Measurements from ENCODE around the gene SCN5A. TPM values are rescaled to one million over a fixed set of nuclear protein-coding genes. Genes with fewer than 3 reads are reported as not detected.

Gene SCN5A
- total RNA-seq (2014; rRNA removed; shearing (Covaris generic)) (0.13 TPM in 1 of 2 replicates, not detected in the other), polyA plus RNA-seq (2016; fragmentation: Nextera tagmentation; extraction: Ambion mirVana) (not detected in 2 replicates)

GRCh38 chr3:38649500-38650247, at the start of gene SCN5A:
Gene SCN5A, minus strand, starts transcription at chr3:38649687. Its CDS starts 16,380 bp downstream, at chr3:38633307.
- Histone ChIP-seq H3K4me2 (ENCODE audit: unreplicated experiment) (peak within 1 kb of the TSS; percentile 54), H3K27ac (no peak within 1 kb of the TSS), H3F3A (ENCODE audit: insufficient read depth) (no peaks in the 10 kb centered on the region), H3K4me3 (peak within 1 kb of the TSS; percentile 55), H3K4me1 (ENCODE audit: insufficient read depth) (no peaks in the 10 kb centered on the region), H3K27me3 (replicated peaks; ENCODE audit: insufficient read depth) (peaks cover 54% of the 10 kb centered on the region), H4K20me1 (ENCODE audit: insufficient read depth) (no peaks in the 10 kb centered on the region), H2AFZ (peak within 1 kb of the TSS; percentile 56), H3K36me3 (ENCODE audit: low read depth) (no peaks in the 10 kb centered on the region), H3K9ac (no peak within 1 kb of the TSS), H3K9me2 (ENCODE audit: insufficient read depth) (no peaks in the 10 kb centered on the region), H3K9me3 (ENCODE audit: low read depth) (no peaks in the 10 kb centered on the region), H3K79me2 (ENCODE audit: insufficient read depth) (no peaks in the 10 kb centered on the region)
- in situ Hi-C loops (cut with MboI) = loop anchor here (10.0 kb wide), 1 partner anchor 125 kb away; no protein-coding TSS in a partner anchor
- TF ChIP-seq EZH2phosphoT487 (IDR thresholded peaks at IDR 0.05; ENCODE audit: insufficient read depth, low read depth) (no peak), EZH2 (IDR thresholded peaks at IDR 0.05; ENCODE audit: insufficient read depth, poor library complexity, severe bottlenecking) (no peak)
- WGBS, 2 experiments (ENCODE audit: low coverage in 1 of 2, low lambda C conversion rate in 2 of 2, missing lambda C conversion rate in 2 of 2) = 2 to 4% methylated on average over 25 to 31 of the region's 76 CpGs
- DNase-seq = peak; percentile 36

GRCh38 chr3:38698760-38699159, 49.3 kb upstream of the SCN5A start:
- in situ Hi-C loops (cut with MboI) = no loop called here

GRCh38 chr3:38698061-38698460, 48.6 kb upstream of the SCN5A start:
- in situ Hi-C loops (cut with MboI) = no loop called here
- Histone ChIP-seq H3K9ac (no peak overlapping the region), H4K20me1 (ENCODE audit: insufficient read depth) (no peaks in the 10 kb centered on the region), H3K4me3 (no peak overlapping the region), H3K36me3 (ENCODE audit: low read depth) (no peaks in the 10 kb centered on the region), H2AFZ (no peak overlapping the region), H3K79me2 (ENCODE audit: insufficient read depth) (no peaks in the 10 kb centered on the region), H3F3A (ENCODE audit: insufficient read depth) (no peaks in the 10 kb centered on the region), H3K4me1 (ENCODE audit: insufficient read depth) (no peaks in the 10 kb centered on the region), H3K9me2 (ENCODE audit: insufficient read depth) (no peaks in the 10 kb centered on the region), H3K4me2 (ENCODE audit: unreplicated experiment) (no peak overlapping the region), H3K27me3 (replicated peaks; ENCODE audit: insufficient read depth) (no peaks in the 10 kb centered on the region; the same call in 1 of the 2 replicates), H3K27ac (no peak overlapping the region), H3K9me3 (ENCODE audit: low read depth) (no peaks in the 10 kb centered on the region)
- DNase-seq = no peak
- 67 to 81% methylated on average over 12 of the region's 12 CpGs for WGBS, 2 experiments (ENCODE audit: low coverage in 1 of 2, low lambda C conversion rate in 2 of 2, missing lambda C conversion rate in 2 of 2)
- no peak for TF ChIP-seq EZH2 (IDR thresholded peaks at IDR 0.05; ENCODE audit: insufficient read depth, poor library complexity, severe bottlenecking)
- TF ChIP-seq EZH2phosphoT487 (IDR thresholded peaks at IDR 0.05; ENCODE audit: insufficient read depth, low read depth) = no peak

More at GRCh38 chr3:38698760-38699159, 49.3 kb upstream of the SCN5A start:
- no peaks in the 10 kb centered on the region; the same call in 1 of the 2 replicates for H3K27me3 ChIP-seq (replicated peaks; ENCODE audit: insufficient read depth)
- H3K9me2 ChIP-seq (ENCODE audit: insufficient read depth) = no peaks in the 10 kb centered on the region
- no peaks in the 10 kb centered on the region for H3K79me2 ChIP-seq (ENCODE audit: insufficient read depth)
- H2AFZ ChIP-seq = no peak overlapping the region
- H3K27ac ChIP-seq = no peak overlapping the region
- H3K4me3 ChIP-seq = no peak overlapping the region
- no peak overlapping the region for H3K9ac ChIP-seq
- H3K36me3 ChIP-seq (ENCODE audit: low read depth) = no peaks in the 10 kb centered on the region
- DNase-seq = no peak
- no peaks in the 10 kb centered on the region for H3F3A ChIP-seq (ENCODE audit: insufficient read depth)
- TF ChIP-seq EZH2 (IDR thresholded peaks at IDR 0.05; ENCODE audit: insufficient read depth, poor library complexity, severe bottlenecking) = no peak
- no peak for TF ChIP-seq EZH2phosphoT487 (IDR thresholded peaks at IDR 0.05; ENCODE audit: insufficient read depth, low read depth)
- no peak overlapping the region for H3K4me2 ChIP-seq (ENCODE audit: unreplicated experiment)
- WGBS, 2 experiments (ENCODE audit: low coverage in 1 of 2, low lambda C conversion rate in 2 of 2, missing lambda C conversion rate in 2 of 2) = 36 to 42% methylated on average over 5 of the region's 5 CpGs
- H3K4me1 ChIP-seq (ENCODE audit: insufficient read depth) = no peaks in the 10 kb centered on the region
- no peaks in the 10 kb centered on the region for H3K9me3 ChIP-seq (ENCODE audit: low read depth)
- H4K20me1 ChIP-seq (ENCODE audit: insufficient read depth) = no peaks in the 10 kb centered on the region

GRCh38 chr3:38696034-38696433, 46.5 kb upstream of the SCN5A start:
- in situ Hi-C loops (cut with MboI) = no loop called here

More at GRCh38 chr3:38696034-38696433, 46.5 kb upstream of the SCN5A start:
- Histone ChIP-seq H3K36me3 (ENCODE audit: low read depth) (no peaks in the 10 kb centered on the region), H3K4me3 (no peak overlapping the region), H3K27me3 (replicated peaks; ENCODE audit: insufficient read depth) (no peaks in the 10 kb centered on the region; the same call in 1 of the 2 replicates), H3K4me1 (ENCODE audit: insufficient read depth) (no peaks in the 10 kb centered on the region), H3F3A (ENCODE audit: insufficient read depth) (no peaks in the 10 kb centered on the region), H3K4me2 (ENCODE audit: unreplicated experiment) (no peak overlapping the region), H4K20me1 (ENCODE audit: insufficient read depth) (no peaks in the 10 kb centered on the region), H3K27ac (no peak overlapping the region), H2AFZ (no peak overlapping the region), H3K9me3 (ENCODE audit: low read depth) (no peaks in the 10 kb centered on the region), H3K9me2 (ENCODE audit: insufficient read depth) (no peaks in the 10 kb centered on the region), H3K9ac (no peak overlapping the region), H3K79me2 (ENCODE audit: insufficient read depth) (no peaks in the 10 kb centered on the region)
- no peak for TF ChIP-seq EZH2 (IDR thresholded peaks at IDR 0.05; ENCODE audit: insufficient read depth, poor library complexity, severe bottlenecking)
- TF ChIP-seq EZH2phosphoT487 (IDR thresholded peaks at IDR 0.05; ENCODE audit: insufficient read depth, low read depth) = no peak
- 2 to 8% methylated on average over 2 of the region's 2 CpGs for WGBS, 2 experiments (ENCODE audit: low coverage in 1 of 2, low lambda C conversion rate in 2 of 2, missing lambda C conversion rate in 2 of 2)
- no peak for DNase-seq

Measured in GM23248 (cell line).